Gastrocnemius medialis (tissue), 4 donors: ENCODE measurements around the gene IAH1.

Experiments used
- POLR2A ChIP-seq, 2 donors: fragments of 450-650 bp; IDR thresholded peaks; one replicate each; pipeline ENCODE4 v1.6.1; 2017; ENCODE audit warnings: antibody characterized with exemption in 2 of 2, mild to moderate bottlenecking in 2 of 2, moderate library complexity in 2 of 2
- TF ChIP-seq, protein P1 (sequence below), 5 experiments: fragments of 450-650 bp in 3 of 5; fragments of 200-600 bp in 2 of 5; sonication (generic) in 2 of 5; IDR thresholded peaks in 4 of 5; conservative IDR thresholded peaks in 1 of 5; 1 replicate in 4 of 5; 2 replicates in 1 of 5; pipeline ENCODE4 v1.5.1; 2016 to 2019; ENCODE audit warnings: antibody characterized with exemption in 5 of 5, mild to moderate bottlenecking in 3 of 5, moderate library complexity in 3 of 5

GRCh38 chr2:9478526-9478925 is 4.2 kb downstream of the IAH1 start:
- TF ChIP-seq, protein P1, sequence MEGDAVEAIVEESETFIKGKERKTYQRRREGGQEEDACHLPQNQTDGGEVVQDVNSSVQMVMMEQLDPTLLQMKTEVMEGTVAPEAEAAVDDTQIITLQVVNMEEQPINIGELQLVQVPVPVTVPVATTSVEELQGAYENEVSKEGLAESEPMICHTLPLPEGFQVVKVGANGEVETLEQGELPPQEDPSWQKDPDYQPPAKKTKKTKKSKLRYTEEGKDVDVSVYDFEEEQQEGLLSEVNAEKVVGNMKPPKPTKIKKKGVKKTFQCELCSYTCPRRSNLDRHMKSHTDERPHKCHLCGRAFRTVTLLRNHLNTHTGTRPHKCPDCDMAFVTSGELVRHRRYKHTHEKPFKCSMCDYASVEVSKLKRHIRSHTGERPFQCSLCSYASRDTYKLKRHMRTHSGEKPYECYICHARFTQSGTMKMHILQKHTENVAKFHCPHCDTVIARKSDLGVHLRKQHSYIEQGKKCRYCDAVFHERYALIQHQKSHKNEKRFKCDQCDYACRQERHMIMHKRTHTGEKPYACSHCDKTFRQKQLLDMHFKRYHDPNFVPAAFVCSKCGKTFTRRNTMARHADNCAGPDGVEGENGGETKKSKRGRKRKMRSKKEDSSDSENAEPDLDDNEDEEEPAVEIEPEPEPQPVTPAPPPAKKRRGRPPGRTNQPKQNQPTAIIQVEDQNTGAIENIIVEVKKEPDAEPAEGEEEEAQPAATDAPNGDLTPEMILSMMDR (IDR thresholded peaks at IDR 0.05 in 4 of 5, conservative IDR thresholded peaks at IDR 0.05 in 1 of 5), result no peak
- no peak for TF ChIP-seq POLR2A (IDR thresholded peaks at IDR 0.05)
